OCI-LY1 (cell line): ENCODE data around the gene ENG.

Experiments used
- EZH2 ChIP-seq: fragments of 200-600 bp; sonication (generic), shearing (Covaris generic); IDR thresholded peaks from 2 replicates; pipeline ENCODE4 v1.8.0; 2017; ENCODE audit warnings: borderline replicate concordance, mixed run types, mild to moderate bottlenecking, antibody characterized with exemption, low read length, moderate library complexity, mixed read lengths
- TF ChIP-seq, protein P1 (sequence below): fragments of 200-600 bp; sonication (generic), shearing (Covaris generic); IDR thresholded peaks from 2 replicates; pipeline ENCODE4 v1.5.1; 2017; ENCODE audit warnings: mild to moderate bottlenecking, antibody characterized with exemption, low read length, moderate library complexity, mixed read lengths

GRCh38 chr9:127866535-127866934 is 12.1 kb upstream of the ENG start:
- TF ChIP-seq, protein P1, sequence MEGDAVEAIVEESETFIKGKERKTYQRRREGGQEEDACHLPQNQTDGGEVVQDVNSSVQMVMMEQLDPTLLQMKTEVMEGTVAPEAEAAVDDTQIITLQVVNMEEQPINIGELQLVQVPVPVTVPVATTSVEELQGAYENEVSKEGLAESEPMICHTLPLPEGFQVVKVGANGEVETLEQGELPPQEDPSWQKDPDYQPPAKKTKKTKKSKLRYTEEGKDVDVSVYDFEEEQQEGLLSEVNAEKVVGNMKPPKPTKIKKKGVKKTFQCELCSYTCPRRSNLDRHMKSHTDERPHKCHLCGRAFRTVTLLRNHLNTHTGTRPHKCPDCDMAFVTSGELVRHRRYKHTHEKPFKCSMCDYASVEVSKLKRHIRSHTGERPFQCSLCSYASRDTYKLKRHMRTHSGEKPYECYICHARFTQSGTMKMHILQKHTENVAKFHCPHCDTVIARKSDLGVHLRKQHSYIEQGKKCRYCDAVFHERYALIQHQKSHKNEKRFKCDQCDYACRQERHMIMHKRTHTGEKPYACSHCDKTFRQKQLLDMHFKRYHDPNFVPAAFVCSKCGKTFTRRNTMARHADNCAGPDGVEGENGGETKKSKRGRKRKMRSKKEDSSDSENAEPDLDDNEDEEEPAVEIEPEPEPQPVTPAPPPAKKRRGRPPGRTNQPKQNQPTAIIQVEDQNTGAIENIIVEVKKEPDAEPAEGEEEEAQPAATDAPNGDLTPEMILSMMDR = no peak
- no peak for TF ChIP-seq EZH2
